ENCODE data around the gene RUNX2.

DNA sequence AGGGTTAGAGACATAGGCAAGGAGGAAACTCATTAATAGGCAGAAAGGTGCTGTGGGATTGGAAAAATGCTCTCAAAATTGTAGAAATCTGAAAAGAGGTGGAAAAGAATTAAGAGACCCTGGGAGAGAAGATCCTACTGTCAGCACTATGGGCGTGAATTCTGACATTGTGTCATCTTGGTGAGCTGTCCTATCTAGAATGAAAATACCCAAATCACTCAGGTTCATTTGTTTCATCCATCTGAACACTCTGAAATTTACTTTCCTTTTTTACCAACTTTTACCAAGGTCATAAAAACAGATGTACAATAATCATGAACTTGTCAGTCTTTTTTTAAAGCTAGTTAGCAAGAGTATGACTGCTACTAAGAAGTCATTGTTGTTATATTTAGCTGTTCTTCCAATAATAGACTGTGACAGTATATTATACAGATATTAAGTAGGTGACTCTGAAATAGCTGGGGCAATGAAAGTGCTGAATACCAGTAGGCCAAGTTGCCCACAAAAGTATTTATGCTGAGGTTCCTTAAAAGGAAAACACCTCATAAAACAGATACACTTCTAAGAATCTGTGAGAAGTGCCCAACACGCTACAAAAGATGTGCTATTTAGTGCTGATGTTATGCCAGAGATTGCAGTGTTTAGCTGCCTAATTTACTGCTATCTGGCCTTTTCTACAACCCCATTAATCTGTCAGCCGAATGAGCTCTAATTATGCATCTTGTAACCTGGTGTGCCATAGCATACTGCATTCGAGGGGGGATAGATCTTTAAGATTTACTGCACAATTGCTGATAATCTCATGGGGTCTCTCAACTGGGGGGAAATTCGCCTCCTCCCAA lies 267.1 kb downstream of the RUNX2 start:
- TF ChIP-seq SPI1 (IDR thresholded peaks at IDR 0.05; ENCODE audit: borderline replicate concordance, insufficient read depth, low read depth, low read length) (no peak), EZH2 (IDR thresholded peaks at IDR 0.05; ENCODE audit: borderline replicate concordance, control insufficient read depth, low read depth, low read length) (no peak), BHLHE40 (IDR thresholded peaks at IDR 0.05; ENCODE audit: borderline replicate concordance in 1 of 2, low read depth in 2 of 2, low read length in 1 of 2) (no peak), CTCF (IDR thresholded peaks at IDR 0.05 in 2 of 3, conservative IDR thresholded peaks at IDR 0.05 in 1 of 3; ENCODE audit: control insufficient read depth in 2 of 3, extremely low read depth in 1 of 3, insufficient read depth in 1 of 3, low read depth in 3 of 3, low read length in 3 of 3) (no peak), RAD51 (IDR thresholded peaks at IDR 0.05) (no peak), NBN (IDR thresholded peaks at IDR 0.05) (no peak), TAF1 (IDR thresholded peaks at IDR 0.05; ENCODE audit: borderline replicate concordance, low read depth, low read length) (no peak), RELA (IDR thresholded peaks at IDR 0.05; ENCODE audit: borderline replicate concordance, partially characterized antibody) (no peak), POLR2A (IDR thresholded peaks at IDR 0.05; ENCODE audit: low read depth, low read length) (no peak), POLR2AphosphoS5 (IDR thresholded peaks at IDR 0.05; ENCODE audit: low read length) (no peak), SUZ12 (IDR thresholded peaks at IDR 0.05; ENCODE audit: unreplicated experiment) (no peak)
- TF ChIP-seq, protein P1, sequence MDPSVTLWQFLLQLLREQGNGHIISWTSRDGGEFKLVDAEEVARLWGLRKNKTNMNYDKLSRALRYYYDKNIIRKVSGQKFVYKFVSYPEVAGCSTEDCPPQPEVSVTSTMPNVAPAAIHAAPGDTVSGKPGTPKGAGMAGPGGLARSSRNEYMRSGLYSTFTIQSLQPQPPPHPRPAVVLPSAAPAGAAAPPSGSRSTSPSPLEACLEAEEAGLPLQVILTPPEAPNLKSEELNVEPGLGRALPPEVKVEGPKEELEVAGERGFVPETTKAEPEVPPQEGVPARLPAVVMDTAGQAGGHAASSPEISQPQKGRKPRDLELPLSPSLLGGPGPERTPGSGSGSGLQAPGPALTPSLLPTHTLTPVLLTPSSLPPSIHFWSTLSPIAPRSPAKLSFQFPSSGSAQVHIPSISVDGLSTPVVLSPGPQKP (IDR thresholded peaks at IDR 0.05; ENCODE audit: low read depth, low read length) = no peak
